RPMI8226 (cell line): ENCODE measurements around the gene FCN1.
"Not testable (repeated sequence)": the region's sequence is repeated elsewhere in the genome, so short reads cannot be mapped to it uniquely, and the experiment has no call there.

Source experiments
- DNase-seq: peaks from one replicate; pipeline ENCODE4 v3.0.0-alpha.2; 2015

FCN1 gene

GRCh38 chr9:134917431-134918373 lies at the start of gene FCN1:
TSS of gene FCN1 (minus strand) at chr9:134917912. CDS start at chr9:134917871, 41 bp downstream.
- DNase-seq: no peak

- DNase-seq: no peak
These were observed 49.2 kb upstream of the FCN1 start for GRCh38 chr9:134966697-134967546.

- no peak for DNase-seq
These were observed 48.6 kb upstream of the FCN1 start for GRCh38 chr9:134966270-134966669.

- no peak for DNase-seq
These were observed 48.1 kb upstream of the FCN1 start for GRCh38 chr9:134965851-134966250.

- no peak for DNase-seq
These were observed 47.7 kb upstream of the FCN1 start for GRCh38 chr9:134965411-134965810.

- no peak for DNase-seq
These were observed 46.8 kb upstream of the FCN1 start for GRCh38 chr9:134964271-134965055.

GRCh38 chr9:134963546-134963945 lies 45.8 kb upstream of the FCN1 start:
- DNase-seq: no peak

GRCh38 chr9:134962973-134963364 lies 45.3 kb upstream of the FCN1 start:
- peak; percentile 34 for DNase-seq

GRCh38 chr9:134962065-134962972 lies 44.6 kb upstream of the FCN1 start:
- DNase-seq: peak; percentile 58

GRCh38 chr9:134961331-134962064 lies 43.8 kb upstream of the FCN1 start:
- DNase-seq: peak; percentile 91

GRCh38 chr9:134960701-134961181 lies 43.0 kb upstream of the FCN1 start:
- peak; percentile 92 for DNase-seq

- peak; percentile 34 for DNase-seq
These were observed 42.2 kb upstream of the FCN1 start for GRCh38 chr9:134959971-134960310.

- DNase-seq: no peak
These were observed 41.6 kb upstream of the FCN1 start for GRCh38 chr9:134959126-134959970.

- DNase-seq: no peak
These were observed 40.2 kb upstream of the FCN1 start for GRCh38 chr9:134957945-134958227.

- no peak for DNase-seq
These were observed 39.6 kb upstream of the FCN1 start for GRCh38 chr9:134957165-134957944.

- not testable (repeated sequence) for DNase-seq
These were observed 38.7 kb upstream of the FCN1 start for GRCh38 chr9:134956387-134956786.

- no peak for DNase-seq
These were observed 38.1 kb upstream of the FCN1 start for GRCh38 chr9:134955801-134956200.

GRCh38 chr9:134955156-134955555 lies 37.4 kb upstream of the FCN1 start:
- DNase-seq: no peak

- DNase-seq: no peak
These were observed 34.3 kb upstream of the FCN1 start for GRCh38 chr9:134951994-134952393.
